Liver (tissue), 9 donors: ENCODE measurements around the gene DCBLD2. TPM values are rescaled to one million over a fixed set of nuclear protein-coding genes. Genes with fewer than 3 reads are reported as not detected.

Source experiments
- DNase-seq: peaks from one replicate; pipeline ENCODE4 v3.0.0-alpha.2; 2017; ENCODE audit warnings: low spot score
- H3K27ac ChIP-seq, 2 donors: one replicate each; pipeline ENCODE4 v1.7.0; 2013; ENCODE audit warnings: inconsistent platforms in 2 of 2, low read length in 2 of 2, control low read depth in 1 of 2, low read depth in 1 of 2, mild to moderate bottlenecking in 1 of 2
- H3K27me3 ChIP-seq, 4 donors: one replicate each; pipeline versions ENCODE4 v1.6.1 to v1.7.0; 2013; ENCODE audit warnings: low read length in 3 of 4, inconsistent platforms in 1 of 4, mild to moderate bottlenecking in 1 of 4, moderate library complexity in 1 of 4; ENCODE audit not compliant: control insufficient read depth in 4 of 4, insufficient read depth in 4 of 4
- H3K36me3 ChIP-seq, 4 donors: one replicate each; pipeline versions ENCODE4 v1.6.1 to v1.7.0; 2013; ENCODE audit warnings: low read length in 3 of 4, mild to moderate bottlenecking in 3 of 4, low read depth in 1 of 4, moderate library complexity in 1 of 4; ENCODE audit not compliant: control insufficient read depth in 4 of 4, insufficient read depth in 3 of 4
- H3K4me1 ChIP-seq, 4 donors: one replicate each; pipeline versions ENCODE4 v1.6.1 to v1.7.0; 2013; ENCODE audit warnings: low read length in 3 of 4, mild to moderate bottlenecking in 3 of 4, moderate library complexity in 1 of 4; ENCODE audit not compliant: control insufficient read depth in 4 of 4, insufficient read depth in 4 of 4
- H3K4me3 ChIP-seq, 3 donors: one replicate each; pipeline versions ENCODE4 v1.6.1 to v1.7.0; 2013; ENCODE audit warnings: low read length in 3 of 3, control low read depth in 1 of 3, low read depth in 1 of 3, mild to moderate bottlenecking in 1 of 3
- H3K9ac ChIP-seq, 2 donors: one replicate each; pipeline ENCODE4 v1.7.0; 2013; ENCODE audit warnings: low read length in 2 of 2, mild to moderate bottlenecking in 2 of 2, moderate library complexity in 2 of 2, control low read depth in 1 of 2, low read depth in 1 of 2
- H3K9me3 ChIP-seq, 4 donors: one replicate each; pipeline versions ENCODE4 v1.6.1 to v1.7.0; 2013; ENCODE audit warnings: low read length in 3 of 4; ENCODE audit not compliant: control insufficient read depth in 4 of 4
- CTCF ChIP-seq: fragments of 150-350 bp; IDR thresholded peaks from 2 replicates; pipeline ENCODE4 v1.5.1; 2017; ENCODE audit warnings: improper control_type of control experiment, low read depth, low read length; ENCODE audit not compliant: missing input control
- EGR1 ChIP-seq, 2 donors: IDR thresholded peaks; 2 replicates each; pipeline ENCODE4 v1.6.1; 2016 to 2018; ENCODE audit warnings: antibody characterized with exemption in 2 of 2, low read depth in 2 of 2
- FOXA1 ChIP-seq: IDR thresholded peaks from 2 replicates; pipeline ENCODE4 v1.6.1; 2016; ENCODE audit warnings: antibody characterized with exemption
- FOXA2 ChIP-seq: IDR thresholded peaks from 2 replicates; pipeline ENCODE4 v1.6.1; 2016; ENCODE audit warnings: antibody characterized with exemption
- GABPA ChIP-seq, 2 donors: IDR thresholded peaks in 1 of 2; conservative IDR thresholded peaks in 1 of 2; 2 replicates each; pipeline ENCODE4 v1.6.1; 2016; ENCODE audit warnings: antibody characterized with exemption in 2 of 2, mild to moderate bottlenecking in 1 of 2, moderate library complexity in 1 of 2
- HNF4A ChIP-seq, 2 donors: conservative IDR thresholded peaks; 2 replicates each; pipeline ENCODE4 v1.6.1; 2016; ENCODE audit warnings: antibody characterized with exemption in 2 of 2, mild to moderate bottlenecking in 2 of 2
- HNF4G ChIP-seq: IDR thresholded peaks from 2 replicates; pipeline ENCODE4 v1.6.1; 2016; ENCODE audit warnings: antibody characterized with exemption
- JUND ChIP-seq, 2 donors: IDR thresholded peaks; 2 replicates each; pipeline ENCODE4 v1.6.1; 2016; ENCODE audit warnings: antibody characterized with exemption in 2 of 2
- MAX ChIP-seq: IDR thresholded peaks from 2 replicates; pipeline ENCODE4 v1.6.1; 2016; ENCODE audit warnings: antibody characterized with exemption
- NR2F2 ChIP-seq: IDR thresholded peaks from 2 replicates; pipeline ENCODE4 v1.6.1; 2016; ENCODE audit warnings: antibody characterized with exemption
- RAD21 ChIP-seq, 2 donors: IDR thresholded peaks; 2 replicates each; pipeline ENCODE4 v1.6.1; 2016; ENCODE audit warnings: antibody characterized with exemption in 2 of 2, mild to moderate bottlenecking in 2 of 2
- RXRA ChIP-seq, 2 donors: IDR thresholded peaks; 2 replicates each; pipeline ENCODE4 v1.6.1; 2017 to 2018; ENCODE audit warnings: antibody characterized with exemption in 2 of 2, mild to moderate bottlenecking in 1 of 2
- SP1 ChIP-seq: IDR thresholded peaks from 2 replicates; pipeline ENCODE4 v1.6.1; 2018; ENCODE audit warnings: antibody characterized with exemption, mild to moderate bottlenecking
- TAF1 ChIP-seq: conservative IDR thresholded peaks from 2 replicates; pipeline ENCODE4 v1.6.1; 2016; ENCODE audit warnings: antibody characterized with exemption, mild to moderate bottlenecking
- YY1 ChIP-seq: IDR thresholded peaks from 2 replicates; pipeline ENCODE4 v1.6.1; 2016; ENCODE audit warnings: antibody characterized with exemption, mild to moderate bottlenecking
- WGBS: extraction: QIAGEN DNeasy Blood & Tissue Kit; methylation state at CpG from one replicate; pipeline ENCODE4 v1.1.7; 2013; 5-methylcytosine and 5-hydroxymethylcytosine counted together
- polyA plus RNA-seq, 2 donors: library from polyadenylated mRNA; stranded (reverse) in 1 of 2; unstranded in 1 of 2; fragments of 200-250 nt in 1 of 2; fragments of >200 nt in 1 of 2; fragmentation: Nextera tagmentation in 1 of 2; extraction: Ambion mirVana in 1 of 2; gene quantifications; one replicate each; pipeline versions ENCODE4 v1.2.1 to v1.2.3, GENCODE V29; 2013 to 2015
- total RNA-seq, 2 donors: library from RNA; depleted of rRNA; stranded (reverse); fragments of >200 nt; gene quantifications; one replicate each; pipeline ENCODE4 v1.2.3, GENCODE V29; 2014
- TF ChIP-seq, protein P1 (sequence below): IDR thresholded peaks from 2 replicates; pipeline ENCODE4 v1.6.1; 2016; ENCODE audit warnings: antibody characterized with exemption
- TF ChIP-seq, protein P2 (sequence below): IDR thresholded peaks from 2 replicates; pipeline ENCODE4 v1.6.1; 2016; ENCODE audit warnings: antibody characterized with exemption
- TF ChIP-seq, protein P3 (sequence below): IDR thresholded peaks from 2 replicates; pipeline ENCODE4 v1.6.1; 2016; ENCODE audit warnings: antibody characterized with exemption, mild to moderate bottlenecking
- donor health status: healthy.
- donor health status: healthy.
- donor health status: healthy.
- donor health status: healthy.
- donor health status: healthy.

Gene DCBLD2
- total and polyA plus RNA-seq, 4 donors = 4.7 to 14.7 (median 9.1) TPM

- TF ChIP-seq, protein P1, sequence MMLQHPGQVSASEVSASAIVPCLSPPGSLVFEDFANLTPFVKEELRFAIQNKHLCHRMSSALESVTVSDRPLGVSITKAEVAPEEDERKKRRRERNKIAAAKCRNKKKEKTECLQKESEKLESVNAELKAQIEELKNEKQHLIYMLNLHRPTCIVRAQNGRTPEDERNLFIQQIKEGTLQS = no peak
- no peak for TF ChIP-seq HNF4G
- TF ChIP-seq RAD21 (IDR thresholded peaks at IDR 0.05) = no peak
- TF ChIP-seq, protein P2, sequence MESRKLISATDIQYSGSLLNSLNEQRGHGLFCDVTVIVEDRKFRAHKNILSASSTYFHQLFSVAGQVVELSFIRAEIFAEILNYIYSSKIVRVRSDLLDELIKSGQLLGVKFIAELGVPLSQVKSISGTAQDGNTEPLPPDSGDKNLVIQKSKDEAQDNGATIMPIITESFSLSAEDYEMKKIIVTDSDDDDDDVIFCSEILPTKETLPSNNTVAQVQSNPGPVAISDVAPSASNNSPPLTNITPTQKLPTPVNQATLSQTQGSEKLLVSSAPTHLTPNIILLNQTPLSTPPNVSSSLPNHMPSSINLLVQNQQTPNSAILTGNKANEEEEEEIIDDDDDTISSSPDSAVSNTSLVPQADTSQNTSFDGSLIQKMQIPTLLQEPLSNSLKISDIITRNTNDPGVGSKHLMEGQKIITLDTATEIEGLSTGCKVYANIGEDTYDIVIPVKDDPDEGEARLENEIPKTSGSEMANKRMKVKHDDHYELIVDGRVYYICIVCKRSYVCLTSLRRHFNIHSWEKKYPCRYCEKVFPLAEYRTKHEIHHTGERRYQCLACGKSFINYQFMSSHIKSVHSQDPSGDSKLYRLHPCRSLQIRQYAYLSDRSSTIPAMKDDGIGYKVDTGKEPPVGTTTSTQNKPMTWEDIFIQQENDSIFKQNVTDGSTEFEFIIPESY = no peak
- no peak for TF ChIP-seq RXRA (IDR thresholded peaks at IDR 0.05)
- TF ChIP-seq NR2F2 = no peak
- no peak for TF ChIP-seq CTCF
- no peak for TF ChIP-seq YY1
- TF ChIP-seq SP1 = no peak
- no peak for TF ChIP-seq FOXA1
- TF ChIP-seq FOXA2 = no peak
- no peak for TF ChIP-seq JUND (IDR thresholded peaks at IDR 0.05)
- TF ChIP-seq, protein P3, sequence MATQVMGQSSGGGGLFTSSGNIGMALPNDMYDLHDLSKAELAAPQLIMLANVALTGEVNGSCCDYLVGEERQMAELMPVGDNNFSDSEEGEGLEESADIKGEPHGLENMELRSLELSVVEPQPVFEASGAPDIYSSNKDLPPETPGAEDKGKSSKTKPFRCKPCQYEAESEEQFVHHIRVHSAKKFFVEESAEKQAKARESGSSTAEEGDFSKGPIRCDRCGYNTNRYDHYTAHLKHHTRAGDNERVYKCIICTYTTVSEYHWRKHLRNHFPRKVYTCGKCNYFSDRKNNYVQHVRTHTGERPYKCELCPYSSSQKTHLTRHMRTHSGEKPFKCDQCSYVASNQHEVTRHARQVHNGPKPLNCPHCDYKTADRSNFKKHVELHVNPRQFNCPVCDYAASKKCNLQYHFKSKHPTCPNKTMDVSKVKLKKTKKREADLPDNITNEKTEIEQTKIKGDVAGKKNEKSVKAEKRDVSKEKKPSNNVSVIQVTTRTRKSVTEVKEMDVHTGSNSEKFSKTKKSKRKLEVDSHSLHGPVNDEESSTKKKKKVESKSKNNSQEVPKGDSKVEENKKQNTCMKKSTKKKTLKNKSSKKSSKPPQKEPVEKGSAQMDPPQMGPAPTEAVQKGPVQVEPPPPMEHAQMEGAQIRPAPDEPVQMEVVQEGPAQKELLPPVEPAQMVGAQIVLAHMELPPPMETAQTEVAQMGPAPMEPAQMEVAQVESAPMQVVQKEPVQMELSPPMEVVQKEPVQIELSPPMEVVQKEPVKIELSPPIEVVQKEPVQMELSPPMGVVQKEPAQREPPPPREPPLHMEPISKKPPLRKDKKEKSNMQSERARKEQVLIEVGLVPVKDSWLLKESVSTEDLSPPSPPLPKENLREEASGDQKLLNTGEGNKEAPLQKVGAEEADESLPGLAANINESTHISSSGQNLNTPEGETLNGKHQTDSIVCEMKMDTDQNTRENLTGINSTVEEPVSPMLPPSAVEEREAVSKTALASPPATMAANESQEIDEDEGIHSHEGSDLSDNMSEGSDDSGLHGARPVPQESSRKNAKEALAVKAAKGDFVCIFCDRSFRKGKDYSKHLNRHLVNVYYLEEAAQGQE = no peak
- Histone ChIP-seq H3K9ac (no peak overlapping the region), H3K27ac (no peak overlapping the region), H3K4me1 (peaks cover 0 to 3% (median 1%) of the 10 kb centered on the region in 4 donors), H3K4me3 (no peak overlapping the region), H3K9me3 (no peaks in the 10 kb centered on the region), H3K27me3 (no peaks in the 10 kb centered on the region), H3K36me3 (peaks cover 0 to 7% (median 6%) of the 10 kb centered on the region in 4 donors)
- DNase-seq = no peak
- 96% methylated on average over 7 of the region's 7 CpGs for WGBS
These were observed 100.3 kb downstream of the DCBLD2 start for GRCh38 chr3:98801043-98801747.

DNA sequence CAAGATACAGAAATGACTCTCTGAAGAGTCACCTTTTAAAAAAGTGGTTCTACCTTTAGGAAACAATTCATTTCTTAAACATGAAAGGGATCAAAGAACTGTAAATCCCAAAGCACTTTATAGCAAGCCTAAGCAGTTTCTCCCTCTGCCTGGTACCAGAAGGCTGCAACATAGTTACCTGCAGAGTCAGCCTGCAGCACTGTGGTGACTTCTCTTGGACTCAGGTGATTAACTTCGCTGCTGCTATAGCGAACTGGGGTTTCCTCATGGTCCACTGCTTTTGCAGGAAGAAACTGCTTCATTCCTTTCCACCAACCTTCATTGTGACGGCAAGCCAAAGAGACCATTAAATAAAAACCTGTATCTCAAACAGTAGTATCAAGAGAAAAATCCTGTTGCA is 101.1 kb downstream of the DCBLD2 start:
- no peaks in the 10 kb centered on the region for H3K27me3 ChIP-seq
- 97% methylated on average over 3 of the region's 3 CpGs for WGBS
- no peak overlapping the region for H3K4me3 ChIP-seq
- H3K27ac ChIP-seq = no peak overlapping the region
- H3K9ac ChIP-seq = no peak overlapping the region
- H3K9me3 ChIP-seq = no peaks in the 10 kb centered on the region
- peaks cover 0 to 6% (median 2%) of the 10 kb centered on the region in 4 donors for H3K4me1 ChIP-seq
- DNase-seq = no peak
- peaks cover 0 to 2% (median under 1%) of the 10 kb centered on the region in 4 donors for H3K36me3 ChIP-seq
- TF ChIP-seq FOXA1 = no peak
- TF ChIP-seq MAX = no peak
- TF ChIP-seq HNF4G = no peak
- no peak for TF ChIP-seq EGR1 (IDR thresholded peaks at IDR 0.05; ENCODE audit: low read depth in 2 of 2)
- no peak for TF ChIP-seq RXRA (IDR thresholded peaks at IDR 0.05)
- no peak for TF ChIP-seq CTCF
- TF ChIP-seq GABPA (IDR thresholded peaks at IDR 0.05 in 1 of 2, conservative IDR thresholded peaks at IDR 0.05 in 1 of 2) = no peak
- no peak for TF ChIP-seq FOXA2
- TF ChIP-seq HNF4A (conservative IDR thresholded peaks at IDR 0.05) = no peak
- TF ChIP-seq, protein P2 = no peak
- TF ChIP-seq YY1 = no peak
- no peak for TF ChIP-seq JUND (IDR thresholded peaks at IDR 0.05)
- no peak for TF ChIP-seq TAF1
- TF ChIP-seq NR2F2 = no peak
